ENCODE data around the gene RAB10. TPM values are rescaled to one million over a fixed set of nuclear protein-coding genes. Genes with fewer than 3 reads are reported as not detected.
"Not testable (repeated sequence)": the region's sequence is repeated elsewhere in the genome, so short reads cannot be mapped to it uniquely, and the experiment has no call there.

The RAB10 gene
- total RNA-seq, 2 experiments from 2014 or later: 88.0 to 89.7 TPM

- H3K4me1 Mint-ChIP-seq: peaks cover 8% of the 10 kb centered on the region
- no peak overlapping the region for H3K4me3 Mint-ChIP-seq
- H3K27ac Mint-ChIP-seq: no peak overlapping the region
- no peaks in the 10 kb centered on the region for H3K27me3 Mint-ChIP-seq
- H3K9me3 Mint-ChIP-seq: peaks cover 5% of the 10 kb centered on the region
- peaks cover 31% of the 10 kb centered on the region for H3K36me3 Mint-ChIP-seq
- no peak for DNase-seq
- POLR2A ChIA-PET: no interaction called here
- ATAC-seq (ENCODE audit: low read depth): no peak
Measured at GRCh38 chr2:26099933-26100332, 66.0 kb downstream of the RAB10 start.

GRCh38 chr2:26100384-26100783 is 66.5 kb downstream of the RAB10 start:
- Mint-ChIP-seq H3K27ac (no peak overlapping the region), H3K4me3 (no peak overlapping the region), H3K36me3 (peaks cover 35% of the 10 kb centered on the region), H3K4me1 (peaks cover 8% of the 10 kb centered on the region), H3K27me3 (no peaks in the 10 kb centered on the region), H3K9me3 (peaks cover 5% of the 10 kb centered on the region)
- POLR2A ChIA-PET: no interaction called here
- no peak for ATAC-seq (ENCODE audit: low read depth)
- DNase-seq: no peak

GRCh38 chr2:26103752-26104151 is 69.9 kb downstream of the RAB10 start:
- Mint-ChIP-seq H3K27me3 (no peaks in the 10 kb centered on the region), H3K27ac (no peak overlapping the region)

GRCh38 chr2:26108701-26109100 is 74.8 kb downstream of the RAB10 start:
- POLR2A ChIA-PET; H3K27me3 Mint-ChIP-seq; H3K4me3 Mint-ChIP-seq; H3K9me3 Mint-ChIP-seq; H3K27ac Mint-ChIP-seq; H3K4me1 Mint-ChIP-seq; DNase-seq; ATAC-seq (ENCODE audit: low read depth): not testable (repeated sequence)
- peaks cover 44% of the 10 kb centered on the region for H3K36me3 Mint-ChIP-seq

More at GRCh38 chr2:26103752-26104151, 69.9 kb downstream of the RAB10 start:
- H3K4me1 Mint-ChIP-seq: peaks cover 3% of the 10 kb centered on the region
- H3K9me3 Mint-ChIP-seq: peaks cover 5% of the 10 kb centered on the region
- ATAC-seq (ENCODE audit: low read depth) (no peak), DNase-seq (no peak)
- POLR2A ChIA-PET: no interaction called here
- H3K4me3 Mint-ChIP-seq: no peak overlapping the region
- H3K36me3 Mint-ChIP-seq: peaks cover 32% of the 10 kb centered on the region

- peaks cover 36% of the 10 kb centered on the region for H3K36me3 Mint-ChIP-seq
- ATAC-seq (ENCODE audit: low read depth) (no peak), DNase-seq (no peak)
- H3K27ac Mint-ChIP-seq: no peak overlapping the region
- peaks cover 7% of the 10 kb centered on the region for H3K4me1 Mint-ChIP-seq
- no peak overlapping the region for H3K4me3 Mint-ChIP-seq
- H3K27me3 Mint-ChIP-seq: no peaks in the 10 kb centered on the region
- POLR2A ChIA-PET: no interaction called here
- peaks cover 3% of the 10 kb centered on the region for H3K9me3 Mint-ChIP-seq
Measured at GRCh38 chr2:26112201-26112600, 78.3 kb downstream of the RAB10 start.

GRCh38 chr2:26114151-26114550 is 80.3 kb downstream of the RAB10 start:
- Mint-ChIP-seq H3K4me1 (peaks cover 7% of the 10 kb centered on the region), H3K27me3 (no peaks in the 10 kb centered on the region)

GRCh38 chr2:26118682-26119081 is 84.8 kb downstream of the RAB10 start:
- DNase-seq (no peak), ATAC-seq (ENCODE audit: low read depth) (no peak)
- Mint-ChIP-seq H3K27me3 (no peaks in the 10 kb centered on the region), H3K36me3 (peaks cover 7% of the 10 kb centered on the region), H3K9me3 (no peaks in the 10 kb centered on the region), H3K27ac (no peak overlapping the region), H3K4me1 (peaks cover 2% of the 10 kb centered on the region), H3K4me3 (no peak overlapping the region)
- POLR2A ChIA-PET: no interaction called here

More at GRCh38 chr2:26114151-26114550, 80.3 kb downstream of the RAB10 start:
- Mint-ChIP-seq H3K9me3 (peaks cover 3% of the 10 kb centered on the region), H3K27ac (no peak overlapping the region), H3K4me3 (no peak overlapping the region), H3K36me3 (peaks cover 34% of the 10 kb centered on the region)
- POLR2A ChIA-PET: no interaction called here
- DNase-seq: no peak
- ATAC-seq (ENCODE audit: low read depth): no peak

- Mint-ChIP-seq H3K9me3 (no peaks in the 10 kb centered on the region), H3K4me3 (no peak overlapping the region), H3K27me3 (no peaks in the 10 kb centered on the region), H3K4me1 (peaks cover 1% of the 10 kb centered on the region), H3K27ac (no peak overlapping the region), H3K36me3 (peaks cover 5% of the 10 kb centered on the region)
- ATAC-seq (ENCODE audit: low read depth) (no peak), DNase-seq (no peak)
- POLR2A ChIA-PET: no interaction called here
Measured at GRCh38 chr2:26119521-26119920, 85.6 kb downstream of the RAB10 start.

GRCh38 chr2:26122630-26123029 is 88.7 kb downstream of the RAB10 start:
- ATAC-seq (ENCODE audit: low read depth) (no peak), DNase-seq (no peak)
- no peaks in the 10 kb centered on the region for H3K27me3 Mint-ChIP-seq
- no peak overlapping the region for H3K27ac Mint-ChIP-seq
- H3K9me3 Mint-ChIP-seq: no peaks in the 10 kb centered on the region
- H3K36me3 Mint-ChIP-seq: no peaks in the 10 kb centered on the region
- H3K4me3 Mint-ChIP-seq: no peak overlapping the region
- H3K4me1 Mint-ChIP-seq: peaks cover 1% of the 10 kb centered on the region
- POLR2A ChIA-PET: no interaction called here

GRCh38 chr2:26123426-26123825 is 89.5 kb downstream of the RAB10 start:
- H3K27ac Mint-ChIP-seq: no peak overlapping the region

GRCh38 chr2:26126074-26126473 is 92.2 kb downstream of the RAB10 start:
- Mint-ChIP-seq H3K9me3 (no peaks in the 10 kb centered on the region), H3K27ac (no peak overlapping the region), H3K27me3 (no peaks in the 10 kb centered on the region), H3K36me3 (peaks cover 7% of the 10 kb centered on the region), H3K4me1 (peaks cover 13% of the 10 kb centered on the region), H3K4me3 (no peak overlapping the region)
- ATAC-seq (ENCODE audit: low read depth) (no peak), DNase-seq (no peak)
- POLR2A ChIA-PET: interaction anchor here (1.1 kb wide), 1 partner anchor 93 kb away, joined by 4 read pairs; the partner anchor contains the start of gene RAB10

More at GRCh38 chr2:26123426-26123825, 89.5 kb downstream of the RAB10 start:
- Mint-ChIP-seq H3K27me3 (no peaks in the 10 kb centered on the region), H3K9me3 (no peaks in the 10 kb centered on the region), H3K4me1 (peaks cover 1% of the 10 kb centered on the region), H3K36me3 (no peaks in the 10 kb centered on the region), H3K4me3 (no peak overlapping the region)
- ATAC-seq (ENCODE audit: low read depth) (no peak), DNase-seq (no peak)
- POLR2A ChIA-PET: no interaction called here

- POLR2A ChIA-PET: interaction anchor here (0.6 kb wide), 1 partner anchor 956 kb away, joined by 4 read pairs; no protein-coding TSS in a partner anchor
- Mint-ChIP-seq H3K36me3 (peaks cover 9% of the 10 kb centered on the region), H3K4me3 (no peak overlapping the region), H3K27ac (no peak overlapping the region), H3K9me3 (no peaks in the 10 kb centered on the region), H3K4me1 (peaks cover 14% of the 10 kb centered on the region), H3K27me3 (no peaks in the 10 kb centered on the region)
- DNase-seq: no peak
- ATAC-seq (ENCODE audit: low read depth): no peak
Measured at GRCh38 chr2:26128176-26128575, 94.3 kb downstream of the RAB10 start.

- H3K27me3 Mint-ChIP-seq: no peaks in the 10 kb centered on the region
- H3K9me3 Mint-ChIP-seq: no peaks in the 10 kb centered on the region
- H3K4me1 Mint-ChIP-seq: peaks cover 13% of the 10 kb centered on the region
- H3K36me3 Mint-ChIP-seq: peaks cover 9% of the 10 kb centered on the region
- peak; percentile 60 for ATAC-seq (ENCODE audit: low read depth)
- no peak overlapping the region for H3K4me3 Mint-ChIP-seq
- peak overlapping the region; percentile 8 for H3K27ac Mint-ChIP-seq
- no peak for DNase-seq
- POLR2A ChIA-PET: no interaction called here
Measured at GRCh38 chr2:26130763-26131162, 96.9 kb downstream of the RAB10 start.

GRCh38 chr2:26136451-26136850 is 102.6 kb downstream of the RAB10 start:
- H3K9me3 Mint-ChIP-seq: no peaks in the 10 kb centered on the region
- H3K27me3 Mint-ChIP-seq: no peaks in the 10 kb centered on the region
- H3K36me3 Mint-ChIP-seq: peaks cover 8% of the 10 kb centered on the region
- no peak for DNase-seq
- no peak overlapping the region for H3K4me3 Mint-ChIP-seq
- no peak for ATAC-seq (ENCODE audit: low read depth)
- peaks cover 2% of the 10 kb centered on the region for H3K4me1 Mint-ChIP-seq
- no peak overlapping the region for H3K27ac Mint-ChIP-seq
- POLR2A ChIA-PET: no interaction called here

Data from activated naive CD8-positive, alpha-beta T cell treated with anti-CD3 and anti-CD28 coated beads, Interleukin-2, amount 10 ng/mL, durations not matched to agents 7 days and 5 days (primary cell).